CD14-positive monocyte (primary cell): ENCODE measurements around the gene XCR1. TPM values are rescaled to one million over a fixed set of nuclear protein-coding genes. Genes with fewer than 3 reads are reported as not detected.

Experiments used
- DNase-seq, 3 donors: peaks; one replicate each; pipeline ENCODE4 v3.0.0-alpha.2; 2011 to 2022
- H2AFZ ChIP-seq: 2 replicates; pipeline ENCODE4 v1.6.0; 2012; ENCODE audit warnings: mild to moderate bottlenecking, low read depth, low read length, inconsistent platforms; ENCODE audit not compliant: insufficient read depth, poor library complexity, severe bottlenecking
- H3K27ac ChIP-seq, 2 donors: 1 replicate in 1 of 2; 2 replicates in 1 of 2; pipeline ENCODE4 v1.5.1; 2012 to 2013; ENCODE audit warnings: low read length in 2 of 2, control low read depth in 1 of 2, inconsistent platforms in 1 of 2, low read depth in 1 of 2, mild to moderate bottlenecking in 1 of 2
- H3K27me3 ChIP-seq, 2 donors: one replicate each; pipeline versions ENCODE4 v1.6.0 to v1.6.1; 2011 to 2013; ENCODE audit warnings: low read length in 2 of 2; ENCODE audit not compliant: control insufficient read depth in 2 of 2, insufficient read depth in 2 of 2
- H3K36me3 ChIP-seq, 2 donors: replicated peaks in 1 of 2; 1 replicate in 1 of 2; 2 replicates in 1 of 2; pipeline versions ENCODE4 v1.5.1 to v1.6.1; 2012 to 2013; ENCODE audit warnings: low read length in 2 of 2, control low read depth in 1 of 2, inconsistent platforms in 1 of 2, mild to moderate bottlenecking in 1 of 2; ENCODE audit not compliant: insufficient read depth in 2 of 2, control insufficient read depth in 1 of 2
- H3K4me1 ChIP-seq, 2 donors: 1 replicate in 1 of 2; 2 replicates in 1 of 2; pipeline versions ENCODE4 v1.5.1 to v1.6.1; 2012 to 2013; ENCODE audit warnings: low read length in 2 of 2, control low read depth in 1 of 2, inconsistent platforms in 1 of 2, mild to moderate bottlenecking in 1 of 2, moderate library complexity in 1 of 2; ENCODE audit not compliant: insufficient read depth in 2 of 2, control insufficient read depth in 1 of 2
- H3K4me2 ChIP-seq: replicated peaks from 2 replicates; pipeline ENCODE3; 2012; ENCODE audit warnings: low read length, moderate library complexity, mild to moderate bottlenecking; ENCODE audit not compliant: poor library complexity, severe bottlenecking; ENCODE audit errors: extremely low read depth
- H3K4me3 ChIP-seq, 3 experiments: fragments of 200-600 bp in 1 of 3; sonication (generic) in 1 of 3; replicated peaks in 1 of 3; 1 replicate in 2 of 3; 2 replicates in 1 of 3; pipeline ENCODE4 v1.5.1; 2011 to 2013; ENCODE audit warnings: low read length in 3 of 3, mild to moderate bottlenecking in 3 of 3, control low read depth in 2 of 3, low read depth in 2 of 3, inconsistent platforms in 1 of 3, moderate library complexity in 1 of 3
- H3K79me2 ChIP-seq: 2 replicates; pipeline ENCODE4 v1.6.0; 2012; ENCODE audit warnings: mild to moderate bottlenecking, control low read depth, inconsistent platforms, low read length, moderate library complexity; ENCODE audit not compliant: insufficient read depth
- H3K9ac ChIP-seq: 2 replicates; pipeline ENCODE4 v1.6.0; 2017; ENCODE audit warnings: low read length, mild to moderate bottlenecking; ENCODE audit not compliant: insufficient read depth, poor library complexity, severe bottlenecking
- H3K9me3 ChIP-seq, 2 donors: replicated peaks in 1 of 2; 1 replicate in 1 of 2; 2 replicates in 1 of 2; pipeline versions ENCODE4 v1.5.1 to v1.6.1; 2012 to 2013; ENCODE audit warnings: low read length in 2 of 2, control low read depth in 1 of 2; ENCODE audit not compliant: control insufficient read depth in 1 of 2, insufficient read depth in 1 of 2
- H4K20me1 ChIP-seq: 2 replicates; pipeline ENCODE4 v1.6.0; 2012; ENCODE audit warnings: mild to moderate bottlenecking, low read length, control low read depth, moderate library complexity; ENCODE audit not compliant: insufficient read depth
- H3K27ac Mint-ChIP-seq, 7 donors: one replicate each; pipeline ENCODE4 v1.8.0; 2020; ENCODE audit warnings: mild to moderate bottlenecking in 7 of 7, mixed read lengths in 7 of 7, moderate library complexity in 6 of 7, inconsistent platforms in 2 of 7
- H3K27me3 Mint-ChIP-seq, 3 donors: one replicate each; pipeline ENCODE4 v1.8.0; 2021 to 2022; ENCODE audit warnings: low read depth in 3 of 3, mild to moderate bottlenecking in 3 of 3, mixed read lengths in 3 of 3, moderate library complexity in 3 of 3, inconsistent platforms in 1 of 3
- H3K36me3 Mint-ChIP-seq, 2 donors: one replicate each; pipeline ENCODE4 v1.8.0; 2020; ENCODE audit warnings: mixed read lengths in 2 of 2, inconsistent platforms in 1 of 2, mild to moderate bottlenecking in 1 of 2
- H3K4me1 Mint-ChIP-seq: one replicate; pipeline ENCODE4 v1.8.0; 2020; ENCODE audit warnings: mild to moderate bottlenecking, mixed read lengths
- H3K4me3 Mint-ChIP-seq, 2 donors: one replicate each; pipeline ENCODE4 v1.8.0; 2020; ENCODE audit warnings: mild to moderate bottlenecking in 2 of 2, mixed read lengths in 2 of 2, moderate library complexity in 1 of 2
- H3K9me3 Mint-ChIP-seq, 7 donors: one replicate each; pipeline ENCODE4 v1.8.0; 2020 to 2022; ENCODE audit warnings: mixed read lengths in 7 of 7, mild to moderate bottlenecking in 6 of 7, moderate library complexity in 6 of 7, inconsistent platforms in 2 of 7
- CTCF ChIP-seq: fragments of 200-600 bp; IDR thresholded peaks from one replicate; pipeline ENCODE4 v1.8.0; 2022; ENCODE audit warnings: antibody characterized with exemption, mild to moderate bottlenecking
- WGBS: methylation state at CpG from one replicate; pipeline ENCODE4 v1.1.5; 2013; ENCODE audit warnings: missing lambda C conversion rate; ENCODE audit not compliant: insufficient coverage; 5-methylcytosine and 5-hydroxymethylcytosine counted together
- intact Hi-C, 2 donors: fragments of 100-400 bp; cut with micrococcal nuclease; formaldehyde crosslinking; loops; one replicate each; pipeline versions ENCODE4 v1.15.0 to v1.15.1; 2023
- polyA plus RNA-seq, 3 donors: library from polyadenylated mRNA; depleted of rRNA in 1 of 3; unstranded in 2 of 3; stranded (reverse) in 1 of 3; fragments of 300-500 nt in 2 of 3; fragments of >200 nt in 1 of 3; fragmentation: Illumina TruSeq in 2 of 3; gene quantifications; 1 replicate in 2 of 3; 2 replicates in 1 of 3; pipeline ENCODE4 v1.2.3, GENCODE V29; 2012 to 2021

XCR1 gene
- polyA plus RNA-seq, 3 donors: 0.03 to 0.05 TPM; not detected in 1

GRCh38 chr3:45986303-45986982 is 40.8 kb downstream of the XCR1 start:
- no peak overlapping the region for H3K9ac ChIP-seq
- peaks cover 0 to 5% (median 0%) of the 10 kb centered on the region in 3 donors for H3K27me3 Mint-ChIP-seq
- no peak overlapping the region for H3K4me3 Mint-ChIP-seq
- peaks cover 62 to 69% of the 10 kb centered on the region in 2 donors for H3K36me3 Mint-ChIP-seq
- peaks cover 10 to 24% of the 10 kb centered on the region in 2 donors for H3K4me1 ChIP-seq
- peaks cover 35% of the 10 kb centered on the region for H3K4me1 Mint-ChIP-seq
- H3K36me3 ChIP-seq: peaks cover 36 to 46% of the 10 kb centered on the region in 2 donors
- peak overlapping the region in 2 of 7 donors; percentile 4 to 32 for H3K27ac Mint-ChIP-seq
- no peaks in the 10 kb centered on the region for H3K9me3 ChIP-seq
- TF ChIP-seq CTCF: no peak
- no peak overlapping the region for H2AFZ ChIP-seq
- 96% methylated on average over 3 of the region's 5 CpGs for WGBS
- intact Hi-C loops: no loop called here
- no peak for DNase-seq
- no peak overlapping the region for H3K4me2 ChIP-seq
- H3K79me2 ChIP-seq: peaks cover 43% of the 10 kb centered on the region
- H4K20me1 ChIP-seq: peaks cover 57% of the 10 kb centered on the region
- no peaks in the 10 kb centered on the region for H3K9me3 Mint-ChIP-seq
- H3K4me3 ChIP-seq: no peak overlapping the region
- H3K27me3 ChIP-seq: no peaks in the 10 kb centered on the region
- no peak overlapping the region for H3K27ac ChIP-seq

GRCh38 chr3:45985532-45986302 is 41.6 kb downstream of the XCR1 start:
- Histone ChIP-seq H3K36me3 (peaks cover 43 to 54% of the 10 kb centered on the region in 2 donors), H4K20me1 (peaks cover 52% of the 10 kb centered on the region), H3K79me2 (peaks cover 37% of the 10 kb centered on the region), H2AFZ (no peak overlapping the region), H3K27ac (no peak overlapping the region), H3K27me3 (no peaks in the 10 kb centered on the region), H3K4me1 (peaks cover 10 to 22% of the 10 kb centered on the region in 2 donors), H3K4me3 (no peak overlapping the region), H3K9me3 (no peaks in the 10 kb centered on the region), H3K9ac (no peak overlapping the region), H3K4me2 (no peak overlapping the region)
- no peak for TF ChIP-seq CTCF
- DNase-seq: no peak
- peaks cover 0 to 5% (median 0%) of the 10 kb centered on the region in 3 donors for H3K27me3 Mint-ChIP-seq
- H3K36me3 Mint-ChIP-seq: peaks cover 69 to 73% of the 10 kb centered on the region in 2 donors
- 97% methylated on average over 5 of the region's 13 CpGs for WGBS
- H3K9me3 Mint-ChIP-seq: no peaks in the 10 kb centered on the region
- H3K4me1 Mint-ChIP-seq: peaks cover 32% of the 10 kb centered on the region
- intact Hi-C loops: no loop called here
- peak overlapping the region in 1 of 7 donors; percentile 32 for H3K27ac Mint-ChIP-seq
- H3K4me3 Mint-ChIP-seq: no peak overlapping the region
